DOHH2 (cell line): ENCODE measurements around the gene SP1.

Experiments used
- CTCF ChIP-seq: fragments of 200-600 bp; sonication (generic); IDR thresholded peaks from one replicate; pipeline ENCODE4 v1.5.1; 2014; ENCODE audit warnings: antibody characterized with exemption, mild to moderate bottlenecking, low read depth, low read length; ENCODE audit not compliant: poor library complexity, severe bottlenecking
- EZH2phosphoT487 ChIP-seq: fragments of 200-600 bp; sonication (generic); IDR thresholded peaks from 2 replicates; pipeline ENCODE4 v1.6.1; 2017; ENCODE audit warnings: borderline replicate concordance, mild to moderate bottlenecking, antibody characterized with exemption, low read length, moderate library complexity, mixed read lengths

DNA sequence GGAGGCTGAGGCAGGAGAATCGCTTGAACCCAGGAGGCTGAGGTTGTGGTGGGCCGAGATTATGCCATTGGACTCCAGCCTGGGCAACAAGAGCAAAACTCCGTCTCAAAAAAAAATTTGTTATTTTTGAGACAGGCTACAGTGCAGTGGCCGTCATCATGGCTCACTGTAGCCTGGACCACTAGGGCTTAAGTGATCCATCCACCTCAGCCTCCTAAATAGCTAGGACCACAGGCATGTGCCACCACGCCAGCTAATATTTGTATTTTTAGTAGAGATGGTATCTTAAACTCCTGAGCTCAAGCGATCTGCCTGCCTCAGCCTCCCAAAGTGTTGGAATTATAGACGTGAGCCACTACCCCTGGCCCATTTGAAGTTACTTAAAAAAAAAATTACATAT is 71.0 kb downstream of the SP1 start:
- TF ChIP-seq CTCF (no peak), EZH2phosphoT487 (no peak)
